ENCODE data around the gene MINDY4B.
"Not testable (repeated sequence)": the region's sequence is repeated elsewhere in the genome, so short reads cannot be mapped to it uniquely, and the experiment has no call there.

MINDY4B gene

DNA sequence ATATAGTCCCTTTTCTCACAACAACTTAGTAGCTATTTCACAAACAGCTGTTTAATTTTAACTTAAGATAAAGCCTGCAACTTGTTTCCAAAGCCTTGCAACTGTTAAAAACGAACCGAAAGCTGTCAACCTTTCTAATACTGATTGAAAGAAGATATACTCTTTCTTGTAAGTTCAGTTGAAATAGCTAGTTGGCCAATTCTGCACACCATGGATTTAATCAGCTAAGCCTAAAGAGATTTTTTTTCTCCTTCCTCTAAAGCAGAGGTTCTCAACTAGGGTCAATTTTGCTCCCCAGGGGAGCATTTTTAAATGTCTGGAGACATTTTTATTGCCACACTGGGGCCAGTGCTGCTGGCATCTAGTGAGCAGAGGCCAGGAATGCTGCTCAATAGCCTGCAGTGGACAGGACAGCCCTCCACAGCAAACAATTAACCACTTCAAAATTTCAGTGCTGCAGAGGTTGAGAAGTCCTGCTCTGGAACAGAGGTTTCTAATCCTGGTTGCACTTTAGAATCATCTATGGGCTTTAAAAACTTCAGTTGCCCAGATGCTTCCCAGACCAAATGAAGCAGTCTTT is 26.2 kb downstream of the MINDY4B start:
- DNase-seq (no peak), ATAC-seq (no peak)
- Mint-ChIP-seq H3K36me3 (ENCODE audit: low read depth) (no peaks in the 10 kb centered on the region), H3K4me3 (no peak overlapping the region), H3K9me3 (no peaks in the 10 kb centered on the region), H3K27me3 (no peaks in the 10 kb centered on the region), H3K4me1 (no peaks in the 10 kb centered on the region), H3K27ac (no peak overlapping the region)

DNA sequence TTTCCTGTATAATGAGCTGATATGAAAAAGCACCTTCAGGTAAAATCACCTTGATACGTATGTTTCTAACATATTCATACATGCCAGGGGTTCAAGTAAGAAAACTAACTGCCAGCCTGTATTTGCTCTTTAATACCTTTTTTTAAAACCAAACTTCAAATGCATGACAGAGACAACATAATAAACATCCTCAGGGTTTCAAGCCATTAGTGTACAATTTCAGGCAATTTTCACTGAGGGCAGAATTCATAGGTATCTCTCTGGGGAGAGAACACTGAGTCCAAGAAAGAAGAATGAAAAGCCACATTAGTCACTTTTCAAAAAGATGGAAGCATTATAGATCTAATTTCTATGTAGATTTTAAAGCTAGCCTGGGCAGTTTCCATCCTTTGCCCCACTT is 26.9 kb downstream of the MINDY4B start:
- ATAC-seq (no peak), DNase-seq (no peak)
- H3K27me3 Mint-ChIP-seq, result no peaks in the 10 kb centered on the region
- no peak overlapping the region for H3K4me3 Mint-ChIP-seq
- H3K4me1 Mint-ChIP-seq, result no peaks in the 10 kb centered on the region
- no peak overlapping the region for H3K27ac Mint-ChIP-seq
- H3K36me3 Mint-ChIP-seq (ENCODE audit: low read depth), result no peaks in the 10 kb centered on the region
- no peaks in the 10 kb centered on the region for H3K9me3 Mint-ChIP-seq

DNA sequence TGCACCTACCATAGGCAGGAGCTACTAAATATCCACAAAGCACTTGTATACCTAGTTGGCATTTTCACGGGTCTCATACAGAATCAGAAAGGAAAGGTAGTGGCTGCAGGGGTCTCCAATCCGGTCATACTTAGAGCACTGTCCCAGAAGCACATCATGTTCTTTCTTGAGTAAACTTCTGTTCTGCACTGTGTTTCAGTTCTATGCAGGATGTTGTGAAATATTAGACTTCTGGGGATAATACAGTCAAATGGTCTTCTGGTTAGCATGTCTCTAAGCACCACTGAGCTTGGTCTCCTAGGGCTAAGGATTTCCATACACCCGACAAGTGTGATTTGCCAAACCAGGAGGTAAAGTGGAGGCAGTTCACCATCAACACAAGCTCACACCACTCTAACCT is 27.9 kb downstream of the MINDY4B start:
- Mint-ChIP-seq H3K36me3 (ENCODE audit: low read depth) (no peaks in the 10 kb centered on the region), H3K4me1 (no peaks in the 10 kb centered on the region), H3K9me3 (no peaks in the 10 kb centered on the region), H3K4me3 (no peak overlapping the region), H3K27me3 (no peaks in the 10 kb centered on the region), H3K27ac (no peak overlapping the region)
- ATAC-seq (no peak), DNase-seq (no peak)

DNA sequence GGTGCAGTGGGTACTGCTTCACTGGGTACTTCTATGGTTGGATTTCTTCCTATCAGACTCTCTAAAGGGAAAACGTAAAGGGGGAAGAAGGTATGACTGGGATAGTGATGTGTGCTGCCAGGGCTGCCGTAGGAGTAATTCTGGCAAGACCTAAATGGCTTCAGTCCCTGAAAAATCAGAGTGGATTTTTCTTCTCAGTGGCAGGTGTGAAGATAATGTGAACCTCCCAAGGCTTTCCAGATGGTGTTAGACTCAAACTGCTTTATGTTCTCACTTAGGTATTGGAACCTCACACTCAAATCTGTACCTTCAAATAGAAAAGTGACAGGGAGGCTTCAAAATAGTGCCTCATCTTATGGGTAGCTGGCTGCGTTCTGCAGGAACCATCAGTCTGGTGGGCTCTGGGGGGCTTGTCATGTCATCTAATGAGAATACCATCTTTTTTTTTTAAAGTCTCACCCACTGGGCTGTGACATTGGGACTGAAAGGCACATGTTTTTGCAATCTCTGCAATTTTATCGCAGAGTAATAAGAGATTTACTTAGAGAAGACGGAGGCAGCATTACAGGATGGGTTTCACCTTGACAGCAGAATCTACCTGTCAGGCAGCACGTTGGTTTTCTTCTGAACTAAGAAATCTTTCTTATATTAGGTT is 28.5 kb downstream of the MINDY4B start:
- ATAC-seq (no peak), DNase-seq (no peak)
- H3K27me3 Mint-ChIP-seq, result no peaks in the 10 kb centered on the region
- H3K4me3 Mint-ChIP-seq, result no peak overlapping the region
- H3K4me1 Mint-ChIP-seq, result no peaks in the 10 kb centered on the region
- no peaks in the 10 kb centered on the region for H3K36me3 Mint-ChIP-seq (ENCODE audit: low read depth)
- no peak overlapping the region for H3K27ac Mint-ChIP-seq
- no peaks in the 10 kb centered on the region for H3K9me3 Mint-ChIP-seq

DNA sequence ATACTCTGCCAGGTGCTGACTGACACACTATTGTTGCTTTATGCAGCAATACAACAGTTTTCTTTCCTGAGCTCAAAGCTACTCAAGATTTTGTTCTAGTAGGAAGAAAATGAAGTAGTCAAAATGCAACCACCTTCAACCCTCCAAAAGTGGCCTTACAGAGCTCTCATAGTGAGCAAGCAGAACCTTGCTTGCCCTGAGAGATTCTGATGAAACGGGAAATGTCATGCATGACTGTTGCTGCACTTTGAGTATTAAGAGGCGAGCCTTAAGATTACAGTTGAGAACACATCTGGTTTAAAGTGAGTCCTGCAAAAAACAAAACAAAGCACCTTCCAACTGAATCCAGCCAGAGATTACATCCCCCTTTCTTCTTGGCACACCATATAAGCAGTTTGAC is 29.7 kb downstream of the MINDY4B start:
- Mint-ChIP-seq H3K4me3 (no peak overlapping the region), H3K9me3 (no peaks in the 10 kb centered on the region), H3K27me3 (no peaks in the 10 kb centered on the region), H3K27ac (no peak overlapping the region), H3K4me1 (no peaks in the 10 kb centered on the region), H3K36me3 (ENCODE audit: low read depth) (no peaks in the 10 kb centered on the region)
- ATAC-seq (no peak), DNase-seq (no peak)

DNA sequence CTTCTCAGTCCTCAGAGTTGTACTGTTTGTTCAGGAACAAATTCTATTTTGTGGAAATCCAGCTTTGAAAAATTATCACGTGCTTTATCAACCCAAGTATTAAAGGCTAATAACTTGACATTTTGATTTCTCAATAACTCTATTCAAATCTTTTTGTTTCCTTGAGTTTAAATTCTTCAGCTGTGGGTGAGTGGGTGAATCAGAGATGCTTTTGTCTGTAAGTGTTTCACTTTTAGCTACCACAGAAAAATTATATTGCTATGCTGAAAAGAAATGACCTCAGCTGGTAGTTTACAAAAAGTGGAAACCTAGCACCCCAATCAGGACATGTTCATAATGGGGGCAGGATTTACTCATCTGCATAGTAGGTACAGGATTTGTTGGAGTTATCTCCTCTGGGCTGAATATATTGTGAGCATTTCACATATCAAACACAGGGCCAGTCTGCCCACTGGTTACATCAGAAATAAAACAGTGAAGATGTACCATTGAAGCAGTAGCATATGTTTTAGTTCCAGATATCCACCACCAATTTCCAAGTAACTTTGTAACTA is 30.5 kb downstream of the MINDY4B start:
- H3K9me3 Mint-ChIP-seq, result no peaks in the 10 kb centered on the region
- H3K4me1 Mint-ChIP-seq, result no peaks in the 10 kb centered on the region
- no peak overlapping the region for H3K27ac Mint-ChIP-seq
- no peak overlapping the region for H3K4me3 Mint-ChIP-seq
- DNase-seq (no peak), ATAC-seq (no peak)
- H3K27me3 Mint-ChIP-seq, result no peaks in the 10 kb centered on the region
- no peaks in the 10 kb centered on the region for H3K36me3 Mint-ChIP-seq (ENCODE audit: low read depth)

DNA sequence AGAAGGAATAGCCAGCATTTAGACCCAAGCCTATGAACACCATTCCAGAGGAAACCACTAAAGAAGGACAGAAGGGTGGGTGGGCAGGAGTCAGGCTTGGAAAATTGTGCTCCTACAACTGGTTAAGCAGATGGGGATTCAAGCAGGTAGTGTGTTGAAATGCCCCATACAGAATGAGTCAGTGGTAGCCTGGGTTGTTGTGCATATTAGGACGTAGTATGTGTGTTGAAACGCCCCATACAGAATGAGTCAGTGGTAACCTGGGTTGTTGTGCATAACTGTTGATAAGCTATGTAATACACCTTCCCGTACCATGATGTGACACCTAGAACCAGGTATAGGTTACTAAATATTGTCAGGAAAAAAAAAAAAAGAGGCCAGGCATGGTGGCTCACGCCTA is 34.0 kb downstream of the MINDY4B start:
- no peaks in the 10 kb centered on the region for H3K4me1 Mint-ChIP-seq
- no peak overlapping the region for H3K27ac Mint-ChIP-seq
- no peaks in the 10 kb centered on the region for H3K36me3 Mint-ChIP-seq (ENCODE audit: low read depth)
- H3K4me3 Mint-ChIP-seq, result no peak overlapping the region
- DNase-seq (no peak), ATAC-seq (no peak)
- H3K27me3 Mint-ChIP-seq, result peaks cover under 1% of the 10 kb centered on the region
- no peaks in the 10 kb centered on the region for H3K9me3 Mint-ChIP-seq

DNA sequence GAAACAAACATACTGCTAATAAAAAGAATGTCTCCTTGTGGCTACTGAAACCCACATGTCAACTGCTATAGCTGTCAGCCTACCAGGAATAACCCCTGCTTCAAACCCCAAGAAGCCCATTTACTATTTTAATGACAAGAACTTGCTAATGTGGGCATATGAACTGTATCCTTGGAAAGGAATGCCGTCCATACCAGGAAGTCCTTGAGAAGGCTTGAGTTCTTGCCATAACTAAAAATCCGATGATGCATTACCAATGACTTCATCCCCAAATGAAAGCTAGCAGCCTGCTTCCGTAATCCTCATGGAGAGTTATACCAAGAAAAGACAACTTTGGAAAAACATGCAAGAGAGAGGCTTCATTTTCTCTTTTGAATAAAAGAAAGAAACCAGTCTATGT is 34.8 kb downstream of the MINDY4B start:
- H3K36me3 Mint-ChIP-seq (ENCODE audit: low read depth), result no peaks in the 10 kb centered on the region
- DNase-seq (no peak), ATAC-seq (no peak)
- no peaks in the 10 kb centered on the region for H3K9me3 Mint-ChIP-seq
- H3K4me1 Mint-ChIP-seq, result peaks cover under 1% of the 10 kb centered on the region
- peaks cover 3% of the 10 kb centered on the region for H3K27me3 Mint-ChIP-seq
- no peak overlapping the region for H3K27ac Mint-ChIP-seq
- H3K4me3 Mint-ChIP-seq, result no peak overlapping the region

DNA sequence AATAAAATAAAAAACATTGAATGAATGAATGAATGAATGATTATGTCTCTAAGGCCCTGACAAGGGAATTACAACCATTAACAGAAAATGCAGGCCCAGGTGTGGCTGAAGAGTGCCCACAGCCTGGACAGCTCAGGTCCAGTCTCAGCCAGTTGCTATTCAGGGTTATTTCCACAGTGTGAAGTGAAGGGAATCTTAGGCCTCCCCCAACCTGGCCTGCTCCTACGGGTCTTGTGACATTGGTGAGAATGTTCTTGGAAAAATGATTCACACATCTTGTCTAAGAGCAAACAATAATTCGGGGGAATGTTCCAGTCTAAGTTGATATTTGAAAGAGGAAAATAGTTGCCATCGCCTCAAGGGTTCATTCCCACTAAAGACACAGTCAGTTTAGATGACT is 37.0 kb downstream of the MINDY4B start:
- DNase-seq (no peak), ATAC-seq (no peak)
- Mint-ChIP-seq H3K4me1 (peaks cover 4% of the 10 kb centered on the region), H3K27ac (no peak overlapping the region), H3K36me3 (ENCODE audit: low read depth) (no peaks in the 10 kb centered on the region), H3K4me3 (no peak overlapping the region), H3K9me3 (no peaks in the 10 kb centered on the region), H3K27me3 (peaks cover 6% of the 10 kb centered on the region)

DNA sequence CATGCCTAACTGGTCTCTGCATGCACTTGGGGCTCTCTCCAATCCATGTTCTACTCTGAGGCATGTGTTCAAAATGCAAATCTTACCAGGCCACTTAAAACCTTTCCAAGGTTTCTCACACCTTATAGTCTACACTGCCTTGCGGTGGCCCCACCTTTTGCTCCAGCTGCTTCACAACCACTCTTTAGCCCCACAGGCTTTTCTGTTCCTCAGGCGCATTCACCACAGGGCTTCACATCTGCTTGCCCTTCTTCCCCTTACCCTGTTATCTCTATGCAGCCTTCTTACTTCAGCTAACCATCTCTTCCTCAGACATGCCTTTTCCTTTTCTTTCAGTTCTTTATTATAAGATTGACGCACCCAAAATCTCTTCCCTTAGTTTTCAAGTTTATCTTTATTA is 37.8 kb downstream of the MINDY4B start:
- DNase-seq (no peak), ATAC-seq (no peak)
- Mint-ChIP-seq H3K4me3 (no peak overlapping the region), H3K4me1 (peaks cover 4% of the 10 kb centered on the region), H3K27ac (no peak overlapping the region), H3K9me3 (no peaks in the 10 kb centered on the region), H3K36me3 (ENCODE audit: low read depth) (no peaks in the 10 kb centered on the region), H3K27me3 (peaks cover 9% of the 10 kb centered on the region)

DNA sequence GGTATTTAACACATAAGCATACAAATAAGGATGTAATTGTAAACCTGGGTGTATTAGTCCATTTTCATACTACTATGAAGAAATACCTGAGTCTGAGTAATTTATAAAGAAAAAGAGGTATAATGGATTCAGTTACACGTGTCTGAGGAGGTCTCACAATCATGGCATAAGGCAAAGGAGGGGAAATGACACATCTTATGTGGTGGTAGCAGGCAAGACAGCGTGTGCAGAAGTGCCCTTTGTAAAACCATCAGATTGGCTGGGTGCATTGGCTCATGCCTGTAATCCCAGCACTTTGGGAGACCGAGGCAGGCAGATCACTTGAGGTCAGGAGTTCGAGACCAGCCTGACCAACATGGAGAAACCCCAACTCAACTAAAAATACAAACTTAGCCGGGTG is 41.3 kb downstream of the MINDY4B start:
- not testable (repeated sequence) for H3K27ac Mint-ChIP-seq; H3K4me3 Mint-ChIP-seq; DNase-seq; H3K4me1 Mint-ChIP-seq; H3K9me3 Mint-ChIP-seq; H3K36me3 Mint-ChIP-seq (ENCODE audit: low read depth)
- H3K27me3 Mint-ChIP-seq, result peaks cover 12% of the 10 kb centered on the region
- peak; percentile 56 for ATAC-seq

DNA sequence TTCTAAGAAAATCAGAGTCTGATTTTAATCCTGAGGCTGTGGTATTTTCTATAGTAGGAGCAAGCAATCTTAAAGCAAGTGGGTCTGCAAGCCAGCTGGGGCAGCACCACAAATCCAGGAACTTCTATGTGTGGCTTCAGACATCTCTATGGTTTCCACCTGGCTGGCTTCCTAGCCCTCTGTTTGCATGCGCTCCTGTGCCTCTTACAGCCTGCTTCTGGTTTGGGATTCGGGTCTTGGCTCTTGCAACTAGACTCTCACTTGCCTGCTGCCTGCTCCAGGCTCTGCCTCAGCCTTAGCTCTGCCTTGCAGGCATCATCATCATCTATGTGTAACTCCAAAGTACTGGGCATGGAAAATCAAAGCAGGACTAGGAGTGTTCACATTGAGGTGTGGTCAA is 43.4 kb downstream of the MINDY4B start:
- H3K27me3 Mint-ChIP-seq, result peaks cover 12% of the 10 kb centered on the region
- no peak for DNase-seq
- H3K4me3 Mint-ChIP-seq, result no peak overlapping the region
- H3K27ac Mint-ChIP-seq, result no peak overlapping the region
- H3K36me3 Mint-ChIP-seq (ENCODE audit: low read depth), result no peaks in the 10 kb centered on the region
- no peaks in the 10 kb centered on the region for H3K9me3 Mint-ChIP-seq
- ATAC-seq, result no peak
- peaks cover 4% of the 10 kb centered on the region for H3K4me1 Mint-ChIP-seq

DNA sequence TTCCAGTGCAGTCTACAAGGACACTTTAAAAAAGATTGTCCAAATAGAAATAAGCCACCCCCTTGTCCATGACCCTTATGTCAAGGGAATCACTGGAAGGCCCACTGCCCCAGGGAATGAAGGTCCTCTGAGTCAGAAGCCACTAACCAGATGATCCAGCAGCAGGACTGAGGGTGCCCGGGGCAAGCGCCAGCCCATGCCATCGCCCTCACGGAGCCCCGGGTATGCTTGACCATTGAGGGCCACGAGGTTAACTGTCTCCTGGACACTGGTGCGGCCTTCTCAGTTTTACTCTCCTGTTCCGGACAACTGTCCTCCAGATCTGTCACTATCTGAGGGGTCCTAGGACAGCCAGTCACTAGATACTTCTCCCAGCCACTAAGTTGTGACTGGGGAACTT is 47.3 kb downstream of the MINDY4B start:
- not testable (repeated sequence) for H3K4me3 Mint-ChIP-seq; H3K4me1 Mint-ChIP-seq; H3K36me3 Mint-ChIP-seq (ENCODE audit: low read depth); H3K9me3 Mint-ChIP-seq; ATAC-seq; DNase-seq; H3K27ac Mint-ChIP-seq
- peaks cover 13% of the 10 kb centered on the region for H3K27me3 Mint-ChIP-seq

DNA sequence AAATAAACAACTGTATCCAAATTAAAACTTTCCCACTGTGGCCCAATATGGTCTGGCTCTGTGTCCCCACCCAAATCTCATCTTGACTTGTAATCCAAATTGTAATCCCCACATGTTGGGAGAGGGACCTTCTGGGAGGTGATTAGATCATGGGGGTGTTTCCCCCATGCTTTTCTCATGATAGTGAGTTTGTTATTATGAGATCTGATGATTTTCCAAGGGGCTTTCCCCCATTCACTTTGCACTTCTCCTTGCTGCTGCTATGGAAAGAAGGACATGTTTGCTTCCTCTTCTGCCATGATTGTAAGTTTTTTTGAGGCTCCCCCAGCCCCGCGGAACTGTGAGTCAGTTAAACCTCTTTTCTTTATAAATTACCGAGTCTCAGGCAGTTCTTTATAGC is 55.0 kb downstream of the MINDY4B start:
- Mint-ChIP-seq H3K27ac (no peak overlapping the region), H3K4me1 (no peaks in the 10 kb centered on the region), H3K36me3 (ENCODE audit: low read depth) (no peaks in the 10 kb centered on the region), H3K27me3 (peaks cover 6% of the 10 kb centered on the region), H3K4me3 (no peak overlapping the region), H3K9me3 (no peaks in the 10 kb centered on the region)
- ATAC-seq (no peak), DNase-seq (no peak)

DNA sequence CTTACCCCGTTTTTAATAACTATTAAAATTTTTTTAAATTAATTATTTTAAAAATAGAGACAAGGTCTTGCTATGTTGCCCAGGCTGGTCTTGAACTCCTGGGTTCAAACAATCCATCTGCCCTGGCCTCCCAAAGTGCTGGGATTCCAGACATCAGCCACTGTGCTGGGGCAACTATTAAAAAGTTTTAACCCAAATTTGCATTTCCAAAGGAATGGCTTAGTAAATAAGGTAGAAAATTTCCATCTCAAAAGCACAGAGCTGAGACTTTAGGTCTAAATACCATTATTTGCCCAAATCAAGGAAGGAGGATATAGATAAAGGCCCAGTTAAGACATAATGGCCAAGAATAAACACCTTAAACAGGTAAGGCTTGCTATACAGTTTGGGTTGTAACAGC is 56.4 kb downstream of the MINDY4B start:
- Mint-ChIP-seq H3K36me3 (ENCODE audit: low read depth) (no peaks in the 10 kb centered on the region), H3K4me3 (no peak overlapping the region), H3K4me1 (no peaks in the 10 kb centered on the region), H3K9me3 (no peaks in the 10 kb centered on the region), H3K27ac (no peak overlapping the region), H3K27me3 (peaks cover 2% of the 10 kb centered on the region)
- DNase-seq (no peak), ATAC-seq (no peak)

DNA sequence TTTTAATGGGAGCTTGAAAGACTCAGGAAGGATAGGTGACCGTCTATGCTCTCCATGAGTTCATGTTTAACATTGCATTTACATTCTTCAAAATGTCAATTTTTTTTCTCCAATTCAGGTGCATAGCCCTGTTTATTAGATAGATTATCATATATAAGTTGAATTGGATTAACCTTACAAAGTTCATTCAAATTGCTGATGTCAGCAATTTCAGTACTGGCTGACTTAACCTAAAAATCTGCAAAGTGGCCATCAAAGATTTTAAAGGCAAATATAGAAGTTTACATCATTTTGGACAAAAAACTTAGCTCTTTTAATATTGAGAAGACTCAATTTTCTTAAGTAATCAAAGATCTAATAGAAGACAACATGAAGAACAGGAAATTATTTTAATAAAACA is 57.8 kb downstream of the MINDY4B start:
- Mint-ChIP-seq H3K9me3 (no peaks in the 10 kb centered on the region), H3K27me3 (peaks cover 6% of the 10 kb centered on the region), H3K36me3 (ENCODE audit: low read depth) (no peaks in the 10 kb centered on the region), H3K4me3 (no peak overlapping the region), H3K4me1 (no peaks in the 10 kb centered on the region), H3K27ac (no peak overlapping the region)
- no peak for ATAC-seq
- DNase-seq, result no peak

Measured in activated naive CD8-positive, alpha-beta T cell treated with anti-CD3 and anti-CD28 coated beads, Interleukin-2, amount 50 U/mL, for 24 hours (primary cell).